GM12891 (cell line): ENCODE measurements around the gene FRMD3.

Source experiments
- DNase-seq: peaks from one replicate; pipeline ENCODE4 v3.0.0; 2011; ENCODE audit warnings: low spot score; ENCODE audit not compliant: insufficient read length
- FAIRE-seq: peaks from 2 replicates; lab custom pipeline; 2011; peaks lifted over from hg19 to GRCh38; lab: Jason Lieb, UNC
- PAX5 ChIP-seq: IDR thresholded peaks from 2 replicates; pipeline ENCODE4 v1.6.1; 2011; ENCODE audit warnings: low read length, moderate library complexity, mild to moderate bottlenecking; ENCODE audit not compliant: insufficient read depth, severe bottlenecking
- POLR2A ChIP-seq: IDR thresholded peaks from 2 replicates; pipeline ENCODE4 v1.6.1; 2011; ENCODE audit warnings: low read depth, low read length, control low read depth
- POLR2AphosphoS5 ChIP-seq: IDR thresholded peaks from 2 replicates; pipeline ENCODE4 v1.6.1; 2011; ENCODE audit warnings: low read depth, low read length, control low read depth
- POU2F2 ChIP-seq: IDR thresholded peaks from 2 replicates; pipeline ENCODE4 v1.6.1; 2011; ENCODE audit warnings: low read depth, mild to moderate bottlenecking, control low read depth, low read length, moderate library complexity
- SPI1 ChIP-seq: IDR thresholded peaks from 2 replicates; pipeline ENCODE4 v1.6.1; 2011; ENCODE audit warnings: low read depth, low read length, control low read depth
- TAF1 ChIP-seq: IDR thresholded peaks from 2 replicates; pipeline ENCODE4 v1.6.1; 2011; ENCODE audit warnings: low read depth, low read length, control low read depth

FRMD3 gene

DNA sequence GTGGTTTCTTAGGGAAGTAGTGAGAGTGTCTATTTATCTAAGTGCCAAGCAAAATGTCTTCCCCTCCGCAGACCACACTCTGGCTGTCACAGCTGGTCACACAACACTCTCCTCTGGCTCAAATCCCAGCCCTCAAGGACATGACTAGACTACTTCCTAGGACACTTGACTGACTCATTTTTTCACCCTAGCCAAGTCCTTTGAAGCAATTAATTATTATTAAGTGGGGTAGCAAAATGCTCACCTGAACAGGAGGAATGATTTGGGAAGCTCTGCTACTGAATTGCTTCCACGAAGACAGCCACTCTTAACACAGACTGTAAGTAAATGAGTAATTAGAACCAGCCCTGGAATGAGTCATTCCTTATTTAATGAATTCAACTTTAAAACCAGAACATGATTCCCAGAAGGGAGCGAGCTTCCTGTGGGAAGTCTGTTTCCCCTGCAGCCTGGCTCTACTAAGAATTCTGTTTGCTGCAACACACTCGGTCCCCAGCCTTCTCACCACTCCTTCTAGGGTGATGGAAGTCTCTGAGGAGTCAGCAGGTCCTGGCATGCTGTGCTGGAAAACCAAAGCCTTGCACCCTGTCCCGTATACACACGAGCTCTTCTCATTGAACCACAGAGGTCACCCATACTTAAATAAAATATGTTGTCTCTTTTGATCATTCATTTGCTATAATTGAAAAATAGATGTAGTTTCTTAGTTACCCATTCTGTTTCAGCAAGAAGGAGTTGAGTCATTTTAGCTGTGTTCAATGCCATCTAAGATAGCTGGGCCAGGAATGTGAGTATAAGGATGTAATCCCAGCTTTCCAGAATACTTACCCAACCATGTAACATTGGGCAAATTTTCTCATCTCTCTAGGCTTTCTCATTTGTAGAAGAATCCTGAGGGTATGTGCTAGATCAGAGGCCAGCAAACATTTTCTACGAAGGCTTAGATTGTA, 256.6 kb downstream of the FRMD3 start:
- no peak for TF ChIP-seq POU2F2
- TF ChIP-seq SPI1, result no peak
- no peak for TF ChIP-seq POLR2A
- TF ChIP-seq POLR2AphosphoS5, result no peak
- TF ChIP-seq TAF1, result no peak
- no peak for TF ChIP-seq PAX5
- no peak for FAIRE-seq
- DNase-seq, result no peak

GRCh38 chr9:83280790-83281189, 257.4 kb downstream of the FRMD3 start:
- FAIRE-seq (no peak), DNase-seq (no peak)
- TF ChIP-seq POLR2AphosphoS5, result no peak
- no peak for TF ChIP-seq POLR2A
- TF ChIP-seq PAX5, result no peak

DNA sequence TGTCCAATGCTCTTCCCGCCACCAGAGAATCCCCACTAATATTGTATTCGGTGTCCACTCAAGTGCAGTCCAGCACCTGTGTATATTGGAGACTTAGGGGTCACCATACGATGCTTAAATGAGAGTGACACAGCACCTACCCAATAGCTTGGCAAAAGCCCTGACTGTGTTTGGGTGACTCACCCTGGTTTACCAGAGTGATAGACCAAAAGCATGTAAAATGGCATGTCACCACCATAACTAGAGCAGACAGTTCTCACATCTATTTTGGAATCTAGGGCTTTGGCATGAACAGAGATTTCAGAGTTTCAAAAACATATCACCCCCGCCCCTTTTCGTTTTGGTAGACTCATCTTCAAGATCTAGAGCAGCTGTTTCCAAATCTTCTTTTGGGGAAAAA, 257.9 kb downstream of the FRMD3 start:
- DNase-seq, result no peak
- no peak for FAIRE-seq
- TF ChIP-seq POU2F2, result no peak
- no peak for TF ChIP-seq POLR2A
- TF ChIP-seq TAF1, result no peak
- TF ChIP-seq SPI1, result no peak
- TF ChIP-seq PAX5, result no peak
- no peak for TF ChIP-seq POLR2AphosphoS5

GRCh38 chr9:83274787-83275186, 263.4 kb downstream of the FRMD3 start:
- TF ChIP-seq PAX5, result no peak
- no peak for TF ChIP-seq POU2F2
- TF ChIP-seq SPI1, result no peak
- TF ChIP-seq TAF1, result no peak
- TF ChIP-seq POLR2A, result no peak
- TF ChIP-seq POLR2AphosphoS5, result no peak
- FAIRE-seq, result no peak
- no peak for DNase-seq

DNA sequence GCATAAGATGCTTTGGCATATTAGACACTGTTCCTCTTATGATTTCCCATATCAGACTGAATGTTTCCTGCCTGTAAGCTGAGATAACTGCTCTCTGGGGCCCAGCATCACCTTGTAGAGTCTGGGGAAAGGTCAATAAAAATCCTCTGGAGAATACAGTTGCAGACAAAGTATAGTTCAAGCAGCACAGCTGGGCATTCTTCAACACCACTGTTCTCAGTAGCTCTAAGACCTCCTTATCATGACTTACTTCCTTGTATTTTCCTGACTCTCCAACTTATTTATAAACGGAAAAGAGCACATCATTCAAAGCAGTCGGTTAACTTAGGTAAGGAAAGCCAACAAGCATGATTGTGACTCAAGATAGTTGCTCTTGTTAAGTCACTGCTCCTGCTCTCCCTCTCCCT, 266.5 kb downstream of the FRMD3 start:
- FAIRE-seq (no peak), DNase-seq (no peak)
- TF ChIP-seq POLR2AphosphoS5, result no peak
- no peak for TF ChIP-seq POLR2A
- TF ChIP-seq SPI1, result no peak
- TF ChIP-seq POU2F2, result no peak
- TF ChIP-seq TAF1, result no peak
- no peak for TF ChIP-seq PAX5

- no peak for FAIRE-seq
- no peak for TF ChIP-seq POLR2A
- TF ChIP-seq PAX5, result no peak
- no peak for TF ChIP-seq POU2F2
- TF ChIP-seq TAF1, result no peak
- no peak for TF ChIP-seq SPI1
- no peak for TF ChIP-seq POLR2AphosphoS5
- DNase-seq, result no peak
Measured at GRCh38 chr9:83270116-83270515, 268.1 kb downstream of the FRMD3 start.

GRCh38 chr9:83267741-83268140, 270.5 kb downstream of the FRMD3 start:
- TF ChIP-seq PAX5 (no peak), TAF1 (no peak), POLR2A (no peak), SPI1 (no peak), POLR2AphosphoS5 (no peak), POU2F2 (no peak)
- no peak for DNase-seq
- no peak for FAIRE-seq

DNA sequence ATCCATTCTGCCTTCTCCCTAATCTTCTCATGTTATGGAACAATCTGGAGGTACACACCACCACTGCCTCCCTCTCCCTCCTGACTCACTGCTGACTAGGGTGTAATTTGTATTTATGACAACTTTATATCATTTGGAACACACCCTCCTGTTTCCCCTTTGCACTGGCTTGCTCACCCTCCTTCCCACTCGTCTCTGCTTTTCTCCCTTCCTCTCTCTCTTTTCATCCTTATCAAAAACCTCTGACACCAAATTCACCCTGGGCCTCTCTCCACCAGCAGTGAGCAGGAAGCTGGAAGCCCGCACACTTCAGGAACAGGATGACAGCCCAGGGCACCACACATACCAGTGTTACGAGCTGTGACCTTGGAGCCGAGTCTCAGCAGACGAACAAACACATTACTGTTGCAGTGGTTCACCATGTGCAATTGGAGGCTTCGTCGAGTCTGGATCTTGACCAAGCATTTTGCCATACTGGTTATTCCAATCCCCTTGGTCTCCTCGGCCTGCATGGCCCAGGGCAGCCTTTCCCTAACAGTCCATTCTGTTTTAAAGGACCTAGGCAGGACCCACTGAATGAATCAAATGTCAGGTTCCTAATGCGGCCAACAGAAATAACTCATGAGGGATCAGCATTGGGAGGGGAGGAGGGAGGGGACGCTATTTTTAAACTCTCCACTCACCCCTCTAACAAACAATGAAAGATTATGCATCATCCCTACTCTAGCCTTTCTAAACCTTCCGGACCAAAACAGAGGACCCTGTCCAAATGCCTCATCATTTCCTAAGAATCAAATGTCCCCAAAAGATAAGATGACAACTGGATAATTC, 271.3 kb downstream of the FRMD3 start:
- DNase-seq (no peak), FAIRE-seq (no peak)
- TF ChIP-seq TAF1 (no peak), SPI1 (no peak), POLR2AphosphoS5 (no peak), PAX5 (no peak), POLR2A (no peak), POU2F2 (no peak)

DNA sequence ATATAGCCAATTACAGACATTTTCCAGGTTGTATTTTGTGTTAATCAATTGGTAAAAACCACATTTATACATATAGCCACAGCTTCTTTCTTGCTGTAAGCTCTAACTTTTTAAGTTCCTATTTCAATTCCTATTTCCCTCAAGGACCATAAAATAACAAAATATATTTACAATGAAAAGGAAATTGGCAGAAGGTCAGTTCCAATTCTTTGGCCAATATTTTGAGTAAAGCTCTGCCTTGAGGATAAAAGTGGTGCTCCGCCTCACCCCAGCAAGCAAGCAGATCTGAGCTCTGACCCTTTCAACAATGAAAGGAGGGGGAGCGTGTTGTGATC, 271.9 kb downstream of the FRMD3 start:
- no peak for FAIRE-seq
- DNase-seq, result no peak
- TF ChIP-seq POLR2A (no peak), POU2F2 (no peak), POLR2AphosphoS5 (no peak), SPI1 (no peak)
